ENCODE data around the gene FAM9C.

DNA sequence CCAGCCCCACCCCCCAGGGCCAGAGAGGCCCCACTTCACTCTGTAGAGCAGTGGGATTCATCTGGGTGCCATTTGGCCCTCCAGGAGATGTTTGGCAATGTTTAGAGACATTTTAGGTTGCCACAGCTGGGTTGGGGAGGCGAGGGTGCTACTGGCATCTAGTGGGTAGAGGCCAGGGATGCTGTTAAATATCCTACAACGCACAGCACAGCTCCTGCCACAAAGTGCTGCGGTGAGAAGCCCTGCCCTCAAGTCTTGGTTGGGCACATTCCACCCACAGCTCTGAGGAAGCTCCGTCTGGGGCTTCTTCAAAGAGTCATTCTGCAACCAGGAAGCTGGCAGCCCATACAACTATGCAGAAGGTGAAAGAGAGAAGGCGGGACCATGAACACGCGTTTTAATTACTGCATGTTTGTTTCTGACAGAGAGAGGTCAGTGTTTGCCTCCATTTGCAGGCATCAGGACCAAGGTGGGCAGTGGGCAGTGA, 48.1 kb upstream of the FAM9C start:
- TF ChIP-seq CTCF (optimal IDR thresholded peaks at IDR 0.05 in 1 of 3, IDR thresholded peaks at IDR 0.05 in 1 of 3, conservative IDR thresholded peaks at IDR 0.05 in 1 of 3; ENCODE audit: extremely low read depth in 1 of 3, insufficient read depth in 2 of 3, low read length in 3 of 3): peak in 1 of 3 experiments; percentile 12
- no peak for TF ChIP-seq EZH2 (IDR thresholded peaks at IDR 0.05; ENCODE audit: low read length)
